ENCODE data around the gene DIPK1C. TPM values are rescaled to one million over a fixed set of nuclear protein-coding genes. Genes with fewer than 3 reads are reported as not detected.

Gene DIPK1C
- total RNA-seq, 1 donor from 2014 or later: 13.7 TPM

DNA sequence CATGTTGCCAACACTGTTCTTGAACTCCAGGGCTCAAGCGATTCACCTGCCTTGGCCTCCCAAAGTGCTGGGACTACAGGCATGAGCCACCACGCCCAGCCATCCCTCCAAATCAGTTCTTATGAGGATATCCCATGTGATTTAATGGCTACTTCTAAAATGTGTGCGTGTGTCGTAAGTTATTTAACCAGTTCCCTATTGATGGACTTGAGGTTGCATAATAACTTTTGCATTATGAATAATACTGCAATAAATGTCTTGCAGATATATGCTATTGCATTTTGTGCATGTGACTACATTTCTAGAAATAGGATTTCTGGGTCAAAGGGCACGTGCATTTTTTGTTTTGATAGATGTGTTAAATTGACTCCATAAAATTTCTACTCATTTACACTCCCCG lies 19.0 kb downstream of the DIPK1C start:
- no peak overlapping the region for H3K4me3 ChIP-seq
- Mint-ChIP-seq H3K27me3 (ENCODE audit: insufficient read depth, low read depth) (peaks cover 5% of the 10 kb centered on the region), H3K9me3 (no peaks in the 10 kb centered on the region), H3K4me1 (peaks cover 7% of the 10 kb centered on the region), H3K27ac (no peak overlapping the region), H3K36me3 (no peaks in the 10 kb centered on the region), H3K4me3 (no peak overlapping the region)
- no peak for DNase-seq (ENCODE audit: low spot score)
- H2AFZ ChIP-seq (replicated peaks): no peak overlapping the region
- H3K4me1 ChIP-seq: peaks cover 5% of the 10 kb centered on the region
- H3K27ac ChIP-seq: no peak overlapping the region
- H3K79me2 ChIP-seq (ENCODE audit: low read depth): no peaks in the 10 kb centered on the region
- no peaks in the 10 kb centered on the region for H3K27me3 ChIP-seq
- H3K36me3 ChIP-seq: no peaks in the 10 kb centered on the region
- H4K20me1 ChIP-seq (ENCODE audit: low read depth): no peaks in the 10 kb centered on the region
- H3F3A ChIP-seq (ENCODE audit: low read depth): no peaks in the 10 kb centered on the region
- TF ChIP-seq, protein P1, sequence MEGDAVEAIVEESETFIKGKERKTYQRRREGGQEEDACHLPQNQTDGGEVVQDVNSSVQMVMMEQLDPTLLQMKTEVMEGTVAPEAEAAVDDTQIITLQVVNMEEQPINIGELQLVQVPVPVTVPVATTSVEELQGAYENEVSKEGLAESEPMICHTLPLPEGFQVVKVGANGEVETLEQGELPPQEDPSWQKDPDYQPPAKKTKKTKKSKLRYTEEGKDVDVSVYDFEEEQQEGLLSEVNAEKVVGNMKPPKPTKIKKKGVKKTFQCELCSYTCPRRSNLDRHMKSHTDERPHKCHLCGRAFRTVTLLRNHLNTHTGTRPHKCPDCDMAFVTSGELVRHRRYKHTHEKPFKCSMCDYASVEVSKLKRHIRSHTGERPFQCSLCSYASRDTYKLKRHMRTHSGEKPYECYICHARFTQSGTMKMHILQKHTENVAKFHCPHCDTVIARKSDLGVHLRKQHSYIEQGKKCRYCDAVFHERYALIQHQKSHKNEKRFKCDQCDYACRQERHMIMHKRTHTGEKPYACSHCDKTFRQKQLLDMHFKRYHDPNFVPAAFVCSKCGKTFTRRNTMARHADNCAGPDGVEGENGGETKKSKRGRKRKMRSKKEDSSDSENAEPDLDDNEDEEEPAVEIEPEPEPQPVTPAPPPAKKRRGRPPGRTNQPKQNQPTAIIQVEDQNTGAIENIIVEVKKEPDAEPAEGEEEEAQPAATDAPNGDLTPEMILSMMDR (IDR thresholded peaks at IDR 0.05): no peak
- no peak overlapping the region for H3K9ac ChIP-seq
- H3K4me2 ChIP-seq: no peak overlapping the region
- H3K9me3 ChIP-seq (ENCODE audit: low read depth): no peaks in the 10 kb centered on the region

DNA sequence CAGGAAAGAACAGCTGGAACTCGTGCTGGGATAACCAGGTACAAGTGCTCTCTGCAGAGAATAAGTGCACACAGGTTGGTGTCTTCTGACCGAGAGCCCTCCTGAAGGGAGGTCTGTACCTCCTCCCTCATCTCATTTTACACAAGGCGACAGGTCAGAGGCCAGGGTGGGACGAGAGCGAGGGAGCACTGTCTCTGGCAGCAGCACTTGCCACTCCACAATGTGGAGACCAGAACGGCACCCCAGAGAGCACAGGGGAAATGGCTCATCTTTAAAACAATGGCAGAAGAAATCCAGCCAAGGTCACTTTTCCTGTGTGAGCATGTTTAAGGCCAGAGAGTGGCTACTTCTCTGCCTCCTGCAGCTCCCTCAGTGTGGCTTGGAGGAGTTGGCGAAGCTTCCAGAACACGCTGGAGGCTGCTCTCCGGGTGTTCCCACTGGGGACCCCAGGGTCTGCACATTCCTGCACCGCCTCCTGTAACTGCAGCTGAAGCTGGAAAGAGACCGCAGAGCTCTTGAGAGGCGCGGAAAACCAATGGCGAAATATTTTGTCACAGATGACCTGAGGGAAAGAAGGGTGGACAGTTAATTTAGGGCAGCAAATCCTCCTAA lies 20.8 kb downstream of the DIPK1C start:
- no peaks in the 10 kb centered on the region for H3K79me2 ChIP-seq (ENCODE audit: low read depth)
- H2AFZ ChIP-seq (replicated peaks): no peak overlapping the region
- TF ChIP-seq, protein P1 (IDR thresholded peaks at IDR 0.05): no peak
- TF ChIP-seq EZH2 (IDR thresholded peaks at IDR 0.05) (no peak), EZH2phosphoT487 (IDR thresholded peaks at IDR 0.05) (no peak)
- Mint-ChIP-seq H3K4me1 (peaks cover 7% of the 10 kb centered on the region), H3K27ac (no peak overlapping the region), H3K4me3 (no peak overlapping the region), H3K9me3 (no peaks in the 10 kb centered on the region), H3K27me3 (ENCODE audit: insufficient read depth, low read depth) (peaks cover 4% of the 10 kb centered on the region), H3K36me3 (no peaks in the 10 kb centered on the region)
- H3K36me3 ChIP-seq: no peaks in the 10 kb centered on the region
- H3K9ac ChIP-seq: no peak overlapping the region
- no peaks in the 10 kb centered on the region for H3K9me3 ChIP-seq (ENCODE audit: low read depth)
- peaks cover 6% of the 10 kb centered on the region for H3K4me1 ChIP-seq
- H3F3A ChIP-seq (ENCODE audit: low read depth): no peaks in the 10 kb centered on the region
- H3K4me3 ChIP-seq: no peak overlapping the region
- no peak overlapping the region for H3K27ac ChIP-seq
- DNase-seq (ENCODE audit: low spot score): no peak
- H3K4me2 ChIP-seq: no peak overlapping the region
- H4K20me1 ChIP-seq (ENCODE audit: low read depth): no peaks in the 10 kb centered on the region
- H3K27me3 ChIP-seq: no peaks in the 10 kb centered on the region

DNA sequence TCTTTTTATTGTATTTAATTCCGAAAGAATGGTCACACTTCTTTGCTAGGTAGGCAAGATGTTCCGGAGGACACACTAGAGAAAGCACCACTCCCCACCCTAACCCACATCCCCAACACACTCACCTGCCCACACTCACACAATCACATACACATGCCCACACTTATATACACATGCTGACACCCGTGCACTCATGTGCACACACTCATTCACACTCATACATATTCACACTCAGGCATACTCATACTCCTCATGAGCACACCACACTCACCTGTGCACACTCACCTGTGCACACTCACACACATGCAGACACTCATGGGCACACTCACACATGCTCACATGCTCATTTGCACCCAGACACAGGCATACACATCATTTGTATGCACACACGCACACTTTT lies 21.4 kb downstream of the DIPK1C start:
- no peak overlapping the region for H2AFZ ChIP-seq (replicated peaks)
- no peak for TF ChIP-seq EZH2 (IDR thresholded peaks at IDR 0.05)
- TF ChIP-seq, protein P1 (IDR thresholded peaks at IDR 0.05): no peak
- no peak for TF ChIP-seq EZH2phosphoT487 (IDR thresholded peaks at IDR 0.05)

More for the DNA sequence above, 21.4 kb downstream of the DIPK1C start:
- DNase-seq (ENCODE audit: low spot score): no peak
- H3F3A ChIP-seq (ENCODE audit: low read depth): no peaks in the 10 kb centered on the region
- no peaks in the 10 kb centered on the region for H3K27me3 ChIP-seq
- H3K27ac ChIP-seq: no peak overlapping the region
- Mint-ChIP-seq H3K4me3 (no peak overlapping the region), H3K4me1 (peaks cover 7% of the 10 kb centered on the region), H3K27me3 (ENCODE audit: insufficient read depth, low read depth) (peaks cover 4% of the 10 kb centered on the region), H3K36me3 (no peaks in the 10 kb centered on the region), H3K9me3 (no peaks in the 10 kb centered on the region), H3K27ac (no peak overlapping the region)
- H3K4me1 ChIP-seq: peaks cover 11% of the 10 kb centered on the region
- no peaks in the 10 kb centered on the region for H3K36me3 ChIP-seq
- H3K4me2 ChIP-seq: no peak overlapping the region
- no peaks in the 10 kb centered on the region for H4K20me1 ChIP-seq (ENCODE audit: low read depth)
- H3K79me2 ChIP-seq (ENCODE audit: low read depth): no peaks in the 10 kb centered on the region
- no peak overlapping the region for H3K4me3 ChIP-seq
- H3K9ac ChIP-seq: no peak overlapping the region
- no peaks in the 10 kb centered on the region for H3K9me3 ChIP-seq (ENCODE audit: low read depth)

Data from neural progenitor cell (in vitro differentiated cells).